ENCODE results near the gene STK16. TPM values are rescaled to one million over a fixed set of nuclear protein-coding genes. Genes with fewer than 3 reads are reported as not detected.

STK16 gene
- total and polyA plus RNA-seq, 2 experiments from 2014 or later = 15.8 to 28.5 TPM

DNA sequence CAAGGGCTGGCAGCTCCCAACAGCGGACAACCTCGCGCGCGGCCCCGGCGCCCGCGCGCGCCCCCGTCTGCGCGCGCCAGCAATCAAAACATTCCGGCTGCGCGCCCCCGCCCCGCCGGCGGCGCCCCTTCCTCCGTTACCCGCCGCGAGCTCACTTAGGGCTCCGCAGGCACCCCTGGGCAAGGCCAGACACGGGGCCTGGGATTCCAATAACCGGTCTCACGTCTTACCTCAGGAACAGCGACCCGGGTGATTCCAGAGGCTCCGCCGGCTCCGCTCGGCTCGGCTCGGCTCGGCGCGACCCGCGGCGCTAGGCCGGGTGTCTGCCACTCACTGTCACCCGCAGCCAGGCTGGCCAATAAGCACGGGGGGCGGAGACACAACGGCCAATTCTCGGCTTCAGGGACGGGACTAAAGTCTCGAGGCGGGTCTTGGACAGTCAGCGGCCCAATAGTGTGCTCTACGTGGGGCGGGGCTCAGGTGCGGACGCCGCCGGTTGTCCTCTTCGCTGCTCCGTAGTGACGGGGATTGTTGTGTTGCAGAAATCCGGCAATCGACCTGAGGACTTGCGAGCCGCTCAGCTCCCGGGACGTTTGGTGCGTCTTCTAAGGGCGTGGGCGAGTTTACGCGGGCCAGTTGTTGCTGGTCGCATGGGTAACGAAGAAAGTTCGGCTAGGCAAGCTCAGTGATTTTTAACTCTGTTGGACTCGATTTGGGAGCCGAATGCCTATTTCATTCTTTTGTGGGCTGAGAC is 15.8 kb upstream of the STK16 start, which contains the start of the genes ANKZF1 and ATG9A:
ANKZF1 (plus strand) TSS at position 502 of the 754 bp plus-strand sequence. CDS start 452 bp downstream, outside the sequence.
ATG9A (minus strand) TSS at position 332 of the 754 bp plus-strand sequence. CDS start 1,612 bp downstream, outside the sequence.
- H3K9me3 ChIP-seq (ENCODE audit: low read depth) = no peaks in the 10 kb centered on the region
- peak; percentile 100 for DNase-seq (ENCODE audit: low read depth in 1 of 2, low spot score in 1 of 2)
- no peak for TF ChIP-seq CTCF (IDR thresholded peaks at IDR 0.05; ENCODE audit: low read depth, low read length)
- peaks cover 41% of the 10 kb centered on the region for H3K36me3 ChIP-seq
- peaks cover 16% of the 10 kb centered on the region for H3K4me1 ChIP-seq (ENCODE audit: low read depth)
- peak within 1 kb of the TSS; percentile 94 for H3K27ac ChIP-seq
- no peaks in the 10 kb centered on the region for H3K27me3 ChIP-seq
- H3K4me3 ChIP-seq = peak within 1 kb of the TSS; percentile 72

- DNase-seq (ENCODE audit: low read depth in 1 of 2, low spot score in 1 of 2) = peak; percentile 55 to 71
- Histone ChIP-seq H3K36me3 (peaks cover 39% of the 10 kb centered on the region), H3K4me1 (ENCODE audit: low read depth) (peaks cover 16% of the 10 kb centered on the region), H3K27ac (peak overlapping the region; percentile 94), H3K27me3 (no peaks in the 10 kb centered on the region), H3K4me3 (peak overlapping the region; percentile 72), H3K9me3 (ENCODE audit: low read depth) (no peaks in the 10 kb centered on the region)
- no peak for TF ChIP-seq CTCF (IDR thresholded peaks at IDR 0.05; ENCODE audit: low read depth, low read length)
These were observed 15.2 kb upstream of the STK16 start for GRCh38 chr2:219230059-219230540.

DNA sequence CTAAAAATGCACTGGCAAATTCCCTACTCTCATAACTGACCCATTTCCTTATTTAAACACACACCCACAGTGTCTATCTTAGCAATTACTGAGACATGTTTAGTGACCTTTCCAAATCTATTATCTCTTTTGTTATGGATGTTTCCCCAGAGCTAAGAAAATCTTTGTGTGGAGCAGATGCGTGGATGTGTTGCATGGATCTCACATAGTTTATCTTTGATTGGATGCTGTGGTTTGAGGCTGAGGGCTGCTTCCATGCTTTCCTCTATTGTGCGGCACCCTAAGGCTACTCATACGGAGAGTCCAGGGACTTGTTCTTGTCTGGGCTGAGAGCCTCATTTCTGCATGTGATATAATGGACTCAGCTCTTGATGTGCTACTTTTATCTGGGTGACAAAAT is 10.9 kb upstream of the STK16 start:
- no peak for TF ChIP-seq CTCF (IDR thresholded peaks at IDR 0.05; ENCODE audit: low read depth, low read length)
- peaks cover 60% of the 10 kb centered on the region for H3K36me3 ChIP-seq
- H3K27me3 ChIP-seq = no peaks in the 10 kb centered on the region
- H3K4me3 ChIP-seq = no peak overlapping the region
- H3K4me1 ChIP-seq (ENCODE audit: low read depth) = peaks cover 9% of the 10 kb centered on the region
- DNase-seq (ENCODE audit: low read depth in 1 of 2, low spot score in 1 of 2) = no peak
- H3K9me3 ChIP-seq (ENCODE audit: low read depth) = no peaks in the 10 kb centered on the region
- no peak overlapping the region for H3K27ac ChIP-seq

- Histone ChIP-seq H3K27ac (no peak overlapping the region), H3K4me3 (no peak overlapping the region), H3K27me3 (no peaks in the 10 kb centered on the region), H3K4me1 (ENCODE audit: low read depth) (peaks cover 9% of the 10 kb centered on the region), H3K36me3 (no peaks in the 10 kb centered on the region), H3K9me3 (ENCODE audit: low read depth) (no peaks in the 10 kb centered on the region)
- no peak for TF ChIP-seq CTCF (IDR thresholded peaks at IDR 0.05; ENCODE audit: low read depth, low read length)
- DNase-seq (ENCODE audit: low read depth in 1 of 2, low spot score in 1 of 2) = peak in 1 of 2 donors; percentile 70
These were observed 2.0 kb upstream of the STK16 start for GRCh38 chr2:219243291-219243761.

DNA sequence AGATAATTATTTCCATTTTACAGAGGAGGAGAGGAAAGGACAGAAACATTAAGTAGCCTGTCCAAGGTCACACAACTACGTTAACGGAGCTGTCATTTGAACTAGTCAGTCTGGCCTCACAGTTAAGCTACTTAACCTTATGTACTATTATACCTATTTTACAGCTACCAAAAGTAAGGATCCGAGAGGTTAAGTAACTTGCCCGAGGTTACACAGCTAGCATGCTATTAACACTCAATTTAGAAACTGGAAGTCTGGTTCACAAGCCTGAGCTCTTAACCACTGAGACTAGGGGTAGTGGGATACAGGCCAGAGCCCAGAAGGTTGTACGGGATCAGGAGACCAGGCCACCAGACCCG is 511 bp upstream of the STK16 start:
- Histone ChIP-seq H3K9me3 (ENCODE audit: low read depth) (no peaks in the 10 kb centered on the region), H3K4me1 (ENCODE audit: low read depth) (peaks cover 9% of the 10 kb centered on the region), H3K27ac (peak overlapping the region; percentile 2), H3K36me3 (no peaks in the 10 kb centered on the region), H3K27me3 (no peaks in the 10 kb centered on the region), H3K4me3 (peak overlapping the region; percentile 75)
- no peak for TF ChIP-seq CTCF (IDR thresholded peaks at IDR 0.05; ENCODE audit: low read depth, low read length)
- no peak for DNase-seq (ENCODE audit: low read depth in 1 of 2, low spot score in 1 of 2)
